Stimulated activated CD8-positive, alpha-beta memory T cell treated with anti-CD3 and anti-CD28 coated beads, Interleukin-7, amount 100 ng/mL, for 4 hours (primary cell): ENCODE measurements around the gene PRKN.

Experiments used
- DNase-seq, 2 donors: peaks; one replicate each; pipeline ENCODE4 v3.0.0-alpha.2; 2020; ENCODE audit warnings: low read depth in 2 of 2

Gene PRKN

DNA sequence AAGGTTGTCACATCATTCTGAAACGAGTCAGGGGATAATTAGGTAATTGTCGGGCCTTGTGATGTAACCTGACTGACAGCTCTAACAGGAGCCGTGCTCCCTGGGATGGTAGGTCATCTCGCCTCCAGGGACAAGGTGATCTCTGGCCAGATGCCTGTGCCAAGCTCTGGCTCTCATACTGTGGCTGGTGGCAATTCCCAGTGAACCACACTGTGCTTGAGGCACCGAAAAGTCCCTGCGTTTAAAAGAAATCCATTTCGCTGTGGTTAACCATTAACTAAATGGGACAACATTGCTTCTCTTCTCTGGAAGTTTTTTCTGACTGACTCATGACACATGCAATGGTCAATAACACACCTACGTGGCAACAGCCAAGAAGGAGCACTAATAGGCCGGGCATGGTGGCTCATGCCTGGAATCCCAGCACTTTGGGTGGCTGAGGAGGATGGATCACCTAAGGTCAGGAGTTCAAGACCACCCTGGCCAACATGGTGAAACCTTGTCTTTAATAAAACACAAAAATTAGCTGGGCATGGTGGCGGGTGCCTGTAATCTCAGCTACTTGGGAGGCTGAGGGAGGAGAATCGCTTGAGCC, 669.2 kb downstream of the PRKN start:
- no peak for DNase-seq

- DNase-seq = no peak
Observed at GRCh38 chr6:162056745-162057144, 670.8 kb downstream of the PRKN start.

GRCh38 chr6:162056061-162056460, 671.5 kb downstream of the PRKN start:
- no peak for DNase-seq

- no peak for DNase-seq
Observed at GRCh38 chr6:162055365-162055764, 672.2 kb downstream of the PRKN start.

DNA sequence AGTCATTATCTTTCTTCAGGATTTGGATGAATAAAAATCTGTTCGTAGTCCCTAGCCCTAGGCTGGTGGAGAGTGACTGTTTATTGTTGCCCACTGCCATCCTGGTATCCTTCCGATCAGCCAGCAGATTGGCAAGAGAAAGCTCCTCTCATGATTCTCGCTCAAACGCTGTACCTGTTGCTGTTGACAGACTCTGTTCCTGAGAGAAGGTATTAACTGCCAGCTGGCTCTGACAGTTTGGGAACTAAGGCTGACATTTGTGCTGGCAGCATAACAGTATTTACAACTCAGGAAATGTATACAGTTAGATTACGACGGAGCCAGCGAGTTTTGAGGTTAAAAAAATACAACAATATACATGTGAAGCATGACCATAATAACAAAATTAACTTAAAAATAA, 674.5 kb downstream of the PRKN start:
- no peak for DNase-seq

DNA sequence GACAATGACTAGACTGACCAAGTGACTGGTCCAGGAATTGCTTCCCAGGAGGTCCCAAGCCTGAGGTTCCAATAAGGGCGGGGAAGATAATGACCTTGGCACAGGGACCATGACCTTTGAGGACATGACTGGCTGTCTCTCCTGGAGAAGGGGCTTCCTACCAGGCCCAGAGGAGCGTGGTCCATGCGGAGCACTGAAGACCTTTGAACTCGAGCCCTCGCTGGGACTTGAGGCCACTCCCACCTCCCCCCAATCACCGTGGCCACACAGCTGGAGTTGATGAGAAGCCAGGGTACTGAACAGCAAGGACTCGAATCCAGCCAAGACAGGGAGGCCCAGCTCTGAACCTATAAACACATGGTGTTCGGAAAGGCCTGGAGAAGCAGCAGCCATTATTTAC, 677.0 kb downstream of the PRKN start:
- DNase-seq = no peak

GRCh38 chr6:162046324-162046723, 681.2 kb downstream of the PRKN start:
- no peak for DNase-seq

GRCh38 chr6:162032620-162033019, 694.9 kb downstream of the PRKN start:
- DNase-seq = no peak

DNA sequence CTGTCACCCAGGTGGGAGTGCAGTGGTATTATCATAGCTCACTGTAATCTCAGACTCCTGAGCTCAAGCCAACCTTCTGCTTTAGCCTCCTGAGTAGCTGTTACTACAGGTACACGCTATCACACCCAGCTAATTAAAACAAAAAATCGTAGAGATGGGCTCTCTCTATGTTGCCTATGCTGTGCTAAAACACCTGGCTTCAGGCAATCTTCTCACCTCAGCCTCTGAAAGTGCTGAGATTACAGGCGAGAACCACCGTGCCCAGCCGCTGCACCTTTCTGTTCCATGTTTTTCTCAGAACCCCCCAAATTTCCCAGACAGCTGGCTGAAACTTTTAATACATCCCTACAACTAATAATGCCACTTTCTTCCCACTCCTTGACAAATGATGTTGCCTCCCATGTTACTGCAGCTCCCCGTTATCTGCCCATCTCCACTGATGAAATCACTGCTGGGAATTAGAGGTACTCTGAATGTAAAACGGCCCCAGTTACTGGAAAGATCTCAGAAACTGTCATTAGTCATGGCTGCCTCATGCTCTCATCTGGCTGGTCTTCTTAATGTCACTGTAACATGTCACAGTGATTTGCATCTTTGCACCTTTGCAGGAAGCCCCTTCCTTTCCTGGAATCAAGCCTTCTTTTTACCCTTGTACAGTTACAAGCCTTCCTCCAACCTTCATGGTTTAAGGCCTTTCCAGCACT, 697.5 kb downstream of the PRKN start:
- no peak for DNase-seq

- no peak for DNase-seq
Observed at GRCh38 chr6:162026843-162027242, 700.7 kb downstream of the PRKN start.

- no peak for DNase-seq
Observed at GRCh38 chr6:162026031-162026430, 701.5 kb downstream of the PRKN start.

DNA sequence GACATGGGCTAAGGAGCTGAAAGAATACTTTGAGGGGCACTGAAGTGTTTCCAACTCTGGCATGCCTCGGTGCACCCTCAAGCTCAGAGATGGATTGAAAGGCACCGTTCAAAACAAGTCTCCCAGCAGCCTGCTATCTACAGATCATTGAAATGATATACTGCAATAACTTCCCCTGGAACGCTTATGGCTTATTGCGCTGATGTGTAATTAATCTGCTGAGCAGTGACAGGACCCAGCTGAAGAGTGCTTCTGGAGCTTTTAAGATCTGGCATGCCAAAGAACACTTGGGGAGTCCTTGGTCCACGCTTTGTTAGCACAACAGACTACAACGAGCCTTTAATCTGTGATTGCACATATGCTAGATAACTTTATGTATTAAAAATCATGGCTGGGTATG, 708.2 kb downstream of the PRKN start:
- DNase-seq = no peak

GRCh38 chr6:162017536-162017935, 710.0 kb downstream of the PRKN start:
- DNase-seq = no peak

DNA sequence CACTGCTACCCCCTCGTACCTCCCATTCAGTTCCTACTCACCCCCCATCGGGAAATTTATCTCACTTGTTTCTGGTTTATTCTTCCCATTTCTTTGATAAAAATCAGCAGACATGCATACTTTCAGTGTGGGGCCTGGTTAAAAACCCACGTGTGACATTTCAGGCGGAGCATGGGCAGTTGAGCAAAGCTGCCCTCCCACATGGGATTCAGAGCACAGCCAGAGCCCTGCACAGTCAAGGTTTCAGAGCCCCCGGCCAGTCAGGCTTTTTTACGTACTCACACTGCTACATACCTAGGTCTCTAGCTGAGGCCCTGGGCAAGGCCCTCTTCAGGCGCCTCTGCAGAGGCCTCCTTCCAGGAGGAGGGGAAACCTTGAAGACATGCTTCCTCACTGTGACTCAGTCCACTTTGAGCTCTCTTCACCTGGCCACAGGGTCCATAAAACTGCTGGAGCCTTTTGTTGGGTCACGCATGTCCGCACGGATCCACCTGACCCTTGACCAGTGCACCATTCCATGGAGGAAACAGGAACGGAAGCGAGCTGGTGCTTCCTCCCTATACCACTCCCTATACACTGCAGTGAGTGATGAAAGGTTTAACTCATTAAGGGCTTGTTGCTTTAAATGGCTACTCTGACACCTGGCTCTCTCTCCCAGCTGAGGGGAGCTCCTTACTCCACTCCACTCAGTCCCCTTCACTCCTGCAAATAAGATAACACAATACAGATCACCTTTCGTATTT, 713.3 kb downstream of the PRKN start:
- no peak for DNase-seq

DNA sequence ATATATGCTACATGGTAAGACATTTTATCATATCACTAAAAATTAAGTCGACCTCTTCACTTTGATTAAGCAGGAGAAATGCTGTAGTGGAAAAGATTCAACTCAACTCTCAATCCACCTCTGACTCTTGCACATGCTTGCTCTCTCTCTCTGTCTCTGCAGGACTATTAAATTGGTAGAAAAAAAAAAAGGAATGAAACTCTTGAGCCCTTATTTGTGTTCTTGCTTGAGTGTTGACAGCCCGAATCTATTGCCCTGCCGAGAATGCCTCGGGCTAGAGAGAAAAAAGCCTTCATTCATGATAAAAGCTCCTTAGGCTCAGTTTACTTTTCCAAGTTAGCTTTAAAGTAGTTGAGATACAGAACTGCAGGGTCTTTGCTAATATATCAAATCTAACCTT, 722.2 kb downstream of the PRKN start:
- DNase-seq = no peak

- no peak for DNase-seq
Observed at GRCh38 chr6:161996783-161997182, 730.8 kb downstream of the PRKN start.

DNA sequence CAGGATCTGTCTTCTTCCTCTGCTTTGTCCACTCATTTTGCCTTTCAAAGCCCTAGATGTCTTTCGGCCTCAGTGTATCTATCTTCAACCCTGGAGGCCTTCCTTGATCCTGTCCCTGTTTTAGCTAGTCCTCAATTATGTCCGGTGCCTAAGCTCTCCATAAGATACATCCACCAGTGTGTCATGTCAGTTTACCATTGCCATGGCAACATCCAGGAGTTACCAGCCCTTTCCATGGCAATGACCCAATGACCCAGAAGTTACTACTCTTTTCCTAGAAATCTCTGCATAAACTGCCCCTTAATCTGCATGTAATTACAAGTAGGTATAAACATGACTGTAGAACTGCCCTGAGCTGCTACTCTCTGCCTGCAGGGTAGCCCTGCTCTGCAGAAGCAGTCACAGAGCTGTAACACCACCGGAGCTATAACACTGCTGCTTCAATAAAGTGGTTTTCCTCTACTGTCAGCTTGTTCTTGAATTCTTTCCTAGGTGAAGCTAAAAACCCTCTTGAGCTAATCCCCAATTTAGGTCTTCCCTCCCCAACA, 741.6 kb downstream of the PRKN start:
- no peak for DNase-seq

DNA sequence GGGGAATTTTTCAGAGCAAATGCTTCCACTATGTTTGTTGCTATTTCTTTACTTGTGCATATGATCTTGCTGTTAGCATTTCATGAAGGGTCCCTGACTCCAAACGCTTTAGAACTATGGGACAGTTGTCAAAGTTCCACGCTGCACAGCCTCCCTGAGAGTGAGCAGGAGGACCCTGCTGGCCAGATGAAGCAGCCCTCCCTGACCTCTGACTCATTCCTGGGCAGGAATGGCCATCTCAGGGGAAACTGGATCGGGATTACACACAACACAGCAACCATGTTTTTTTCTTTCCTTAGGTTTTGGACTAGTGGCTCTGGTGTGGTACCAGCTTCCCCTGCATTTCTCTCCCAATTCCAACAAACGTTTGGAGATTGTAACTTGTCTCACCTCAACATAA, 742.9 kb downstream of the PRKN start:
- no peak for DNase-seq

GRCh38 chr6:161976553-161976952, 751.0 kb downstream of the PRKN start:
- DNase-seq = no peak

DNA sequence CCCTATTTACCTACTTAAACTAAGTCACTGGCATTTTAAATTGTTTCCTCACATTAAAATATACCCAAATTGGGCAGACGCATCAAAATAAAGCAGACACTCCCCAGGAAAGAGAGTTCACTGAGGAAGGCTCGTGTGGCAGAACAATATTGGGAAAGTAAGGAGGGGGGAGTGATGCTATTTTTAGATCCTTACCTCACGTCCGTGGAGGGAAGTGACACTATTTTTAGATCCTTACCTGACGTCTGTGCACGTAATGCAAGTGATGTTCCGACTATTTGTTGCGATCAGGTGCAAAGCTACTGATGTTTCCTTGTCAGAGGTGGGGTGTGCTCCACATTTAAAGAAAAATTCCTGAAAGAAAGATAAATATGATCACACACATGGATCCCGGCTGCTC, 754.5 kb downstream of the PRKN start:
- no peak for DNase-seq

GRCh38 chr6:161971043-161971442, 756.5 kb downstream of the PRKN start:
- DNase-seq = no peak

DNA sequence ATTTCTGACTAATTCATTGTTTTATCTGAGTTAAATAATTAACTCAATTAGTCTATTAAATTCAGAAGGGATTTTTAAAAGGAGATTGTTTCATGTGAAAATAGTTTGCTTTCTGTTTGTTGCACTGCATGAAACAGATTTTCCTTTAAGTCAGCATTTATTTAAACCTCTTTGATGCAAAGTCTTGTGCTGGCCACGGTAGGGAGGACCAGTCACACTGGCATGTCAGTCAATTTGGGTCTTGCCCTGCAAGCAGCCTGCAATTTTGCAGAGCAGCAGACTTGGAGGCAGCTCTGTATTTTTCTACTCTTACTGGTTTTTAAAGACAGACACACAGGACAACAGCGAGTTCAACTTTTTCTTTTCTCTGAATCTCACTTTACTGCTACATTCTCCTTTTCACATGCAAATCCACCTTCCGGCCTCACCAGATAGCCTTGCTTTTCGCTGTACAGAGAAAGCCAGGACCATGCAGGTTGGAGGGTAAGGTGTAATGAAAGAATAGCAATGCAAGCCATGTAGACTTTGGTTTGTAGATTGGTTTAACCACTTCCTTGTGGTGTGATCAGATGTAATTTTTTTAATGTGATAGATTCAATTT, 763.8 kb downstream of the PRKN start:
- DNase-seq = no peak
